BE2C (cell line): ENCODE data around the gene LRRC75A.

Experiments
- DNase-seq: peaks from one replicate; pipeline ENCODE4 v3.0.0-alpha.2; 2020
- H3K27me3 ChIP-seq: fragments of 250-450 bp; sonication (Bioruptor Pico); 2 replicates; pipeline ENCODE4 v1.5.1; 2020; ENCODE audit warnings: mild to moderate bottlenecking
- H3K36me3 ChIP-seq: fragments of 250-450 bp; sonication (Bioruptor Pico); 2 replicates; pipeline ENCODE4 v1.5.1; 2020; ENCODE audit warnings: mild to moderate bottlenecking
- H3K4me1 ChIP-seq: fragments of 250-450 bp; sonication (Bioruptor Pico); 2 replicates; pipeline ENCODE4 v1.5.1; 2020
- H3K4me3 ChIP-seq: 2 replicates; pipeline ENCODE4 v1.5.1; 2011; ENCODE audit warnings: low read depth, low read length
- H3K9me3 ChIP-seq: fragments of 250-450 bp; sonication (Bioruptor Pico); 2 replicates; pipeline ENCODE4 v1.5.1; 2020
- CTCF ChIP-seq: IDR thresholded peaks from 2 replicates; pipeline ENCODE4 v1.5.1; 2012; ENCODE audit warnings: mild to moderate bottlenecking, low read depth, low read length

Gene LRRC75A

DNA sequence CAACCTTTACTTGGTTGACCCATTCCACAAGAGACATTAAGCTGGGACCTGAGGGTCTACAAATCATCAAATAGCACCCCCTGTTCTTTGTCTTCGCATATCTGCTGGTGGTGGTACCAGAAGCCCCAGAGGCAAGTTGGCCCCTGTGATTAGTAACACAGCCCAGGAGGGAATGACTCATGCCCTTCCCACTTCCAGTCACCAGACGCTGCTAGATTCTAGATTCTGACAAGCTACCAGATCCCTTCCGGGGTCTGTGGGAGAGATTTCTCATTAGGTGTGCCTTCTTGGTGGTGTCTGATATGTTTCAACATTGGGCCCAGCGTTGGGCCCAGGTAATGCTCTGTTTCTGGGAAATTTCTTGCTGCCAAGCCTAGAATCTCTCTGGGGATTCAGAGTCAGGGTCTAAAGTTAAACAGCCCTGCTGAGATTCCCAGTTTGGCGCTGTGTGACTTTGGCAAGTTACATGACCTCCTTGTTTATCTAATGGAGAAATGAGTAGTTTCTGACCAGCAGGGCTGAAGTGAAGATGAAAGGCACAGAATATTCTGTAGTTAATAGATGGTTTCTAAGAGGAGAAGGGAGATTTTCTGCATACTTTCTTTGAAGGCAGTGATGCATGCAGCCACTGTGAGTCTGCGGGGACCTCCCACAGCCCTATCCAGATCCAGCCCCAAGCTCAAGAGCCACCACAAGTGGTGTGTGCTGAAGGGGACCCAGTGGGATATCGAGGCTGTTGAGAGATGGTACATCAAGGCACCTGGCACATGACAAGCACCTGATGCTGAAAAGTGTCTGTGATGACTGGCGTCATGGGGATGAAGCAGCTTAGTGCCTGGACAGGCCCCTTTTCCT, 72.7 kb downstream of the LRRC75A start:
- peak; percentile 72 for DNase-seq
- Histone ChIP-seq H3K4me3 (no peak overlapping the region), H3K36me3 (no peaks in the 10 kb centered on the region), H3K9me3 (no peaks in the 10 kb centered on the region), H3K4me1 (peaks cover 29% of the 10 kb centered on the region), H3K27me3 (no peaks in the 10 kb centered on the region)
- no peak for TF ChIP-seq CTCF

- no peak for DNase-seq
- H3K9me3 ChIP-seq = no peaks in the 10 kb centered on the region
- H3K4me1 ChIP-seq = peaks cover 29% of the 10 kb centered on the region
- TF ChIP-seq CTCF = no peak
- no peaks in the 10 kb centered on the region for H3K27me3 ChIP-seq
- no peak overlapping the region for H3K4me3 ChIP-seq
- no peaks in the 10 kb centered on the region for H3K36me3 ChIP-seq
Observed at GRCh38 chr17:16418685-16419068, 73.3 kb downstream of the LRRC75A start.

- Histone ChIP-seq H3K27me3 (no peaks in the 10 kb centered on the region), H3K4me1 (peaks cover 29% of the 10 kb centered on the region), H3K9me3 (no peaks in the 10 kb centered on the region), H3K4me3 (no peak overlapping the region), H3K36me3 (no peaks in the 10 kb centered on the region)
- TF ChIP-seq CTCF = no peak
- DNase-seq = peak; percentile 39
Observed at GRCh38 chr17:16417896-16418684, 73.9 kb downstream of the LRRC75A start.

- H3K36me3 ChIP-seq = no peaks in the 10 kb centered on the region
- no peak for TF ChIP-seq CTCF
- no peaks in the 10 kb centered on the region for H3K27me3 ChIP-seq
- no peak for DNase-seq
- H3K4me1 ChIP-seq = peaks cover 29% of the 10 kb centered on the region
- no peaks in the 10 kb centered on the region for H3K9me3 ChIP-seq
- H3K4me3 ChIP-seq = no peak overlapping the region
Observed at GRCh38 chr17:16417399-16417798, 74.6 kb downstream of the LRRC75A start.

- DNase-seq = no peak
- Histone ChIP-seq H3K36me3 (no peaks in the 10 kb centered on the region), H3K9me3 (no peaks in the 10 kb centered on the region), H3K27me3 (no peaks in the 10 kb centered on the region), H3K4me3 (no peak within 1 kb of the TSS), H3K4me1 (peaks cover 28% of the 10 kb centered on the region)
- peak; percentile 32 for TF ChIP-seq CTCF
Observed at GRCh38 chr17:16415031-16415924, 76.7 kb downstream of the LRRC75A start, which contains the start of gene TRPV2. Gene TRPV2 (plus strand): TSS chr17:16415571. CDS start chr17:16417669, 2,098 bp downstream.
